K562 (cell line): ENCODE data around the gene LZTS2. TPM values are rescaled to one million over a fixed set of nuclear protein-coding genes. Genes with fewer than 3 reads are reported as not detected.
A peak's percentile ranks its signal among the peaks of the same experiment; 100 is the strongest.

ENCODE experiments used
- ATAC-seq: fragments of 200-7000 bp; cut with Tn5 transposase; 3 replicates; pipeline ENCODE4 v1.9.1; 2020; ENCODE audit warnings: moderate library complexity
- BruUV-seq: library from RNA; stranded (reverse); fragments of 400-500 nt; replicated peaks from 2 replicates; lab custom pipeline; 2021; lab: Mats Ljungman, UMichigan
- CTCF ChIA-PET: fragments of 300-600 bp; formaldehyde crosslinking; extraction: SDS; loops from one replicate; lab custom pipeline; 2021; ENCODE audit warnings: low intra/inter-chr PET ratio; lab: Yijun Ruan, JAX
- POLR2A ChIA-PET: fragments of 300-600, 350-650 bp; sonication (Branson Sonifier 250); formaldehyde crosslinking; extraction: SDS; loops from one replicate; lab custom pipeline; 2021; ENCODE audit warnings: antibody characterized with exemption, inconsistent platforms; lab: Yijun Ruan, JAX
- DNase-seq, 4 experiments: peaks; one replicate each; pipeline versions ENCODE4 v3.0.0 to v3.0.0-alpha.2; 2011 to 2018; ENCODE audit warnings: low spot score in 3 of 4, mixed read lengths in 3 of 4; ENCODE audit errors: extremely low read depth in 1 of 4
- FAIRE-seq: peaks from 2 replicates; lab custom pipeline; 2011; peaks lifted over from hg19 to GRCh38; lab: Jason Lieb, UNC
- H2AFZ ChIP-seq: 2 replicates; pipeline ENCODE4 v1.6.0; 2011; ENCODE audit warnings: low read depth, low read length, control low read depth, inconsistent platforms
- H3K27ac ChIP-seq: fragments of 200-600 bp; 3 replicates; pipeline ENCODE4 v1.8.0; 2011; ENCODE audit warnings: low read depth, mild to moderate bottlenecking, control low read depth, inconsistent platforms, low read length, moderate library complexity, mixed read lengths; ENCODE audit errors: extremely low read depth
- H3K27me3 ChIP-seq, 2 experiments: fragments of 300-600 bp in 1 of 2; 2 replicates in 1 of 2; 3 replicates in 1 of 2; pipeline versions ENCODE4 v1.6.0 to v1.8.0; 2011; ENCODE audit warnings: inconsistent platforms in 2 of 2, low read length in 2 of 2, mild to moderate bottlenecking in 1 of 2, mixed read lengths in 1 of 2, moderate library complexity in 1 of 2; ENCODE audit not compliant: control insufficient read depth in 2 of 2, insufficient read depth in 2 of 2
- H3K36me3 ChIP-seq: fragments of 300-600 bp; 3 replicates; pipeline ENCODE4 v1.8.0; 2011; ENCODE audit warnings: mild to moderate bottlenecking, low read length, inconsistent platforms; ENCODE audit not compliant: control insufficient read depth, insufficient read depth
- H3K4me1 ChIP-seq, 2 experiments: fragments of 200-600 bp in 1 of 2; replicated peaks in 1 of 2; 2 replicates in 1 of 2; 3 replicates in 1 of 2; pipeline versions ENCODE4 v1.5.1 to v1.8.0; 2011; ENCODE audit warnings: inconsistent platforms in 2 of 2, low read length in 2 of 2, mild to moderate bottlenecking in 1 of 2, mixed read lengths in 1 of 2, moderate library complexity in 1 of 2; ENCODE audit not compliant: control insufficient read depth in 2 of 2, insufficient read depth in 2 of 2
- H3K4me2 ChIP-seq: 2 replicates; pipeline ENCODE4 v1.6.1; 2011; ENCODE audit warnings: low read length, control low read depth, inconsistent platforms, mixed read lengths; ENCODE audit not compliant: insufficient read depth
- H3K4me3 ChIP-seq: fragments of 200-600 bp; sonication (generic), shearing (Covaris generic); 2 replicates; pipeline ENCODE4 v1.5.1; 2016; ENCODE audit warnings: control low read depth, inconsistent platforms
- H3K79me2 ChIP-seq: fragments of 200-600 bp; 3 replicates; pipeline ENCODE4 v1.8.0; 2011; ENCODE audit warnings: low read length, inconsistent platforms; ENCODE audit not compliant: control insufficient read depth, insufficient read depth
- H3K9ac ChIP-seq, 2 experiments: 2 replicates each; pipeline versions ENCODE4 v1.6.0 to v1.6.1; 2011; ENCODE audit warnings: low read depth in 2 of 2, low read length in 2 of 2, control low read depth in 1 of 2, inconsistent platforms in 1 of 2, mild to moderate bottlenecking in 1 of 2, mixed read lengths in 1 of 2; ENCODE audit not compliant: insufficient read depth in 1 of 2
- H3K9me1 ChIP-seq: one replicate; pipeline ENCODE4 v1.6.0; 2011; ENCODE audit warnings: inconsistent platforms, mild to moderate bottlenecking, low read length, moderate library complexity; ENCODE audit not compliant: control insufficient read depth, insufficient read depth
- H3K9me3 ChIP-seq: replicated peaks from 2 replicates; pipeline ENCODE4 v1.5.1; 2011; ENCODE audit warnings: low read depth, low read length, inconsistent platforms; ENCODE audit not compliant: control insufficient read depth, insufficient read depth
- H4K20me1 ChIP-seq: replicated peaks from 2 replicates; pipeline ENCODE4 v1.6.1; 2011; ENCODE audit warnings: low read length, inconsistent platforms, mixed read lengths; ENCODE audit not compliant: control insufficient read depth, insufficient read depth
- CSDE1 ChIP-seq, 2 experiments: fragments of 450-650 bp; IDR thresholded peaks; 2 replicates each; pipeline ENCODE4 v1.6.1; 2016; ENCODE audit warnings: mild to moderate bottlenecking in 1 of 2
- CUX1 ChIP-seq: fragments of 200-800 bp; sonication (Bioruptor generic); IDR thresholded peaks from 2 replicates; pipeline ENCODE4 v1.6.1; 2016; ENCODE audit warnings: missing genetic modification characterization, missing compliant biosample characterization
- GATAD2B ChIP-seq: fragments of 450-650 bp; IDR thresholded peaks from 2 replicates; pipeline ENCODE4 v1.6.1; 2017; ENCODE audit warnings: mild to moderate bottlenecking, borderline replicate concordance
- HNRNPUL1 ChIP-seq: fragments of 200-400 bp; formaldehyde crosslinking; IDR thresholded peaks from 2 replicates; pipeline ENCODE4 v1.6.1; 2017; ENCODE audit warnings: low read length
- MAFK ChIP-seq: IDR thresholded peaks from 2 replicates; pipeline ENCODE4 v1.6.1; 2011; ENCODE audit warnings: low read length, improper control_type of control experiment
- NCOA6 ChIP-seq: fragments of 450-650 bp; IDR thresholded peaks from 2 replicates; pipeline ENCODE4 v1.6.1; 2017; ENCODE audit warnings: mild to moderate bottlenecking
- NR3C1 ChIP-seq: sonication (generic); formaldehyde crosslinking; IDR thresholded peaks from 2 replicates; pipeline ENCODE4 v1.8.1; 2022; ENCODE audit warnings: missing genetic modification reagents
- SMAD4 ChIP-seq: fragments of 250-450 bp; sonication (Bioruptor Pico); conservative IDR thresholded peaks from 2 replicates; pipeline ENCODE4 v1.8.0; 2021; ENCODE audit warnings: inconsistent platforms, mild to moderate bottlenecking, moderate library complexity
- ZNF311 ChIP-seq: fragments of 250-450 bp; sonication (Bioruptor Pico); IDR thresholded peaks from 2 replicates; pipeline ENCODE4 v1.4.0; 2020; ENCODE audit warnings: mild to moderate bottlenecking, moderate library complexity
- ZNF347 ChIP-seq: fragments of 450-650 bp; formaldehyde crosslinking; IDR thresholded peaks from 2 replicates; pipeline ENCODE4 v1.4.0; 2020; ENCODE audit warnings: low read depth, mild to moderate bottlenecking, moderate library complexity
- WGBS: fragments of 100-300 bp; shearing (Covaris generic); methylation state at CpG from one replicate; pipeline ENCODE4 v1.1.6; 2016; ENCODE audit warnings: low coverage, mixed read lengths; ENCODE audit not compliant: insufficient coverage; ENCODE audit errors: missing lambda C conversion rate; 5-methylcytosine and 5-hydroxymethylcytosine counted together
- in situ Hi-C: fragments of 300-500 bp; cut with MboI; formaldehyde crosslinking; loops from 4 replicates; pipeline ENCODE4 v1.15.0; 2018; ENCODE audit warnings: inconsistent platforms, mixed read lengths
- intact Hi-C: fragments of 100-400 bp; cut with micrococcal nuclease; formaldehyde crosslinking; loops from 2 replicates; pipeline ENCODE4 v1.14.2; 2022
- polyA plus RNA-seq, 8 experiments: library from polyadenylated mRNA; depleted of rRNA in 4 of 8; stranded (reverse) in 5 of 8; unstranded in 3 of 8; fragments of >200 nt; fragmentation: Nextera tagmentation in 2 of 8; fragmentation: Illumina TruSeq in 1 of 8; extraction: Ambion mirVana in 2 of 8; extraction: Trizol in 1 of 8; gene quantifications; 2 replicates each; pipeline versions ENCODE4 v1.2.1 to v1.2.3, GENCODE V29; 2011 to 2014; ENCODE audit warnings: inconsistent platforms in 1 of 8, missing spikeins in 1 of 8
- total RNA-seq, 7 experiments: library from RNA; depleted of rRNA in 6 of 7; stranded (reverse); fragments of >200 nt in 6 of 7; fragmentation: Illumina TruSeq in 2 of 7; extraction: Trizol in 2 of 7; gene quantifications; 2 replicates each; pipeline versions ENCODE4 v1.2.1 to v1.2.3, GENCODE V29; 2011 to 2021; ENCODE audit warnings: low replicate concordance in 1 of 7

The LZTS2 gene
- total and polyA plus RNA-seq, 9 of the 15 experiments (the other 6 are each of a cell fraction or from before 2014, with no cell fraction given) = 0.23 to 42.5 (median 14.7) TPM

DNA sequence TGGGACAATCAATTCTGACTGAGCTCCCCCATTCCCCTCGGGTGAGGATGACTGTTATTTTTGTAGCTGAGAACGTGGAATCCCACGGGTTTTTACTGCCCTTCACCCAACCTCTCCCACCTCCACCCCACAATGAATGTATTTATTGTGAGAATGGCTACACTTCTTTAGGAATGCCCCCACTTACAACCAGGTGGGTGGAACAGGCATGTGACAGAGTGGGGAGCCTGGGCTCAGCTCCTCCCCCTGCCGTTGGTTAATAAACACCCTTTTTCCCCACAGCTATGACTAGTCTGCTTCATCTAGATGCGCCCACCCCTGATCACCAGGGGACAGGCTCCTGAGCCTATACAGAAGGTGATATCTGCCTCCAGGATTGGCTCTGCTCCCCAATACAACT is 14.3 kb upstream of the LZTS2 start:
- in situ Hi-C loops = loop anchor here (25.0 kb wide), 1 partner anchor 1052 kb away; no protein-coding TSS in a partner anchor
- intact Hi-C loops = no loop called here
- Histone ChIP-seq H3K27me3 (no peaks in the 10 kb centered on the region), H3K4me3 (no peak overlapping the region), H4K20me1 (peaks cover 6% of the 10 kb centered on the region; the same call in 1 of the 2 replicates), H3K9me3 (no peaks in the 10 kb centered on the region), H3K4me2 (no peak overlapping the region), H3K79me2 (peaks cover 48% of the 10 kb centered on the region), H3K9ac (no peak overlapping the region), H3K36me3 (peaks cover 47% of the 10 kb centered on the region; the same call in 2 of the 3 replicates), H3K27ac (no peak overlapping the region), H3K4me1 (peaks cover 16 to 21% of the 10 kb centered on the region in 2 experiments; a peak in 4 of 5 replicates), H3K9me1 (no peaks in the 10 kb centered on the region), H2AFZ (no peak overlapping the region)
- ChIA-PET POLR2A (interaction anchor here (0.8 to 1.3 kb wide), 4 partner anchors 10 to 19 kb away, joined by 3 to 4 read pairs (median 4); no protein-coding TSS in a partner anchor), CTCF (no interaction called here)
- DNase-seq = peak in 2 of 4 experiments; percentile 21 to 27
- BruUV-seq = no TSS peak
- 74% methylated on average over 5 of the region's 5 CpGs for WGBS
- ATAC-seq = peak; percentile 10; the same call in 1 of the 3 replicates
- FAIRE-seq = no peak
- no peak for TF ChIP-seq CSDE1 (IDR thresholded peaks at IDR 0.05)
- no peak for TF ChIP-seq ZNF347 (CRISPR knock-in tag)
- TF ChIP-seq NR3C1 (CRISPR knock-in tag) = no peak
- TF ChIP-seq SMAD4 (CRISPR knock-in tag) = no peak
- no peak for TF ChIP-seq MAFK
- TF ChIP-seq ZNF311 (CRISPR knock-in tag) = no peak
- no peak for TF ChIP-seq HNRNPUL1
- no peak for TF ChIP-seq NCOA6
- TF ChIP-seq GATAD2B = no peak
- no peak for TF ChIP-seq CUX1 (CRISPR knock-in tag)
